HG02973 (cell line): ENCODE results near the gene PLA2G2C.

Experiments used
- ATAC-seq: cut with Tn5 transposase; IDR thresholded peaks from one replicate; pipeline ENCODE4 v1.9.1; 2021; ENCODE audit warnings: moderate library complexity; ENCODE audit not compliant: unreplicated experiment

Gene PLA2G2C

GRCh38 chr1:20184997-20185833, 1.1 kb downstream of the PLA2G2C start:
- ATAC-seq, result no peak

- ATAC-seq, result no peak
Measured at GRCh38 chr1:20184481-20184900, 1.8 kb downstream of the PLA2G2C start.

- ATAC-seq, result no peak
Measured at GRCh38 chr1:20183616-20184271, 2.6 kb downstream of the PLA2G2C start.

DNA sequence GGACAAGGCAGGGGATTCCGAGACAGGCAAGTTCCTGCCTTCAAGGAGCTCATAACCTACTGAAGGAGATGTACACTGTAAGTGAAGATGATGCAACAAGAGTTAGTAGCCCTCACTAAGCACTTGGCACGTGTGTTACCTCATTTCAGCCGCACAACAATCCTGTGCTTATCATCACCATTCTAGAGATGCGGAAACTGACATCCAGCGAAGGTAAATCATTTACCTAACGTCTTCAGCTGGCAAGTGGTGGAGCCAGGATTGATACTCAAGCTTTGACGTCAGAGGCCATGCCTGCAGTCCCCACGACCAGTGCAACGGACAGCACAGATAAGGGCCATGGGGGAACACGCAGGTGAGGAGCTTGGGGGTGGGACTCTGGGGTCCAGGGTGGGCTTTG, 3.3 kb downstream of the PLA2G2C start:
- ATAC-seq, result no peak

DNA sequence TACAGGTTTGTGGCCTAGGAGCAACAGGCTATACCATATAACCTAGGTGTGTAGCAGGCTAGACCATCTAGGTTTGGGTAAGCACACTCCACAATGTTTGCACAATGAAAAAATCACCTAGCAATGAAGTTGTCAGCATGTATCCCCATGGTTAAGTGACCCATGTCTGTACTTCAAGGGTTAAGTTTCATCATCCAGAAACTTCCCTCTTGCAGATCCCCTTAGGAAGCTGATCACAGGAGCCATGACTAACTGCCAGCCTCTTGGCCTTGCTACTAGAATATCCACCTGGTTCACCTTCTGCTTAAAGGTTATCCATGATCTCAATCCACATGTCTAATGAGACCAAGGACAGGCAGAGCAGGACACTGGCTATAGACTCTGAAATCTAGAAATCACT, 3.9 kb downstream of the PLA2G2C start:
- no peak for ATAC-seq

DNA sequence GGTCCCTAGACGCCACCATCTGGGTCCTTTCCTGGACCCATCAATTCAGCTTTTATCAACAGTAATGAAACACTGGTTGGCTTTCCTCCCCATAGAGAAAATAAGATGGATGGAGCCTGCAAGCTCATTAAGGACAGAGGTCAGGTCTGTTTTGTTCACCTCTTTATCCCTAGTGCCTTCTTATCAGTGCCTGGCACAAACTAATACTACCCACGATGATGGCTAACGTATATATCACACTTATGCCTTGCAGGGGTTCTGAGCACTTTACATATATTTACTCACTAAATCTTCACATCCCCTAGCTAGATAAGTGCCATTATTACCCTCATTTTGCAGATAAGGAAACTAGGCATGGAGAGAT, 5.5 kb downstream of the PLA2G2C start:
- ATAC-seq, result no peak

GRCh38 chr1:20180129-20180843, 6.0 kb downstream of the PLA2G2C start:
- no peak for ATAC-seq

- no peak for ATAC-seq
Measured at GRCh38 chr1:20179371-20180128, 6.8 kb downstream of the PLA2G2C start.

- ATAC-seq, result no peak
Measured at GRCh38 chr1:20178634-20179370, 7.5 kb downstream of the PLA2G2C start.

- no peak for ATAC-seq
Measured at GRCh38 chr1:20174937-20175666, 11.2 kb downstream of the PLA2G2C start.

GRCh38 chr1:20172033-20172590, 14.2 kb downstream of the PLA2G2C start:
- no peak for ATAC-seq

GRCh38 chr1:20169932-20170331, 16.4 kb downstream of the PLA2G2C start:
- no peak for ATAC-seq

- ATAC-seq, result no peak
Measured at GRCh38 chr1:20168564-20169491, 17.5 kb downstream of the PLA2G2C start.

- no peak for ATAC-seq
Measured at GRCh38 chr1:20167126-20167525, 19.2 kb downstream of the PLA2G2C start.

DNA sequence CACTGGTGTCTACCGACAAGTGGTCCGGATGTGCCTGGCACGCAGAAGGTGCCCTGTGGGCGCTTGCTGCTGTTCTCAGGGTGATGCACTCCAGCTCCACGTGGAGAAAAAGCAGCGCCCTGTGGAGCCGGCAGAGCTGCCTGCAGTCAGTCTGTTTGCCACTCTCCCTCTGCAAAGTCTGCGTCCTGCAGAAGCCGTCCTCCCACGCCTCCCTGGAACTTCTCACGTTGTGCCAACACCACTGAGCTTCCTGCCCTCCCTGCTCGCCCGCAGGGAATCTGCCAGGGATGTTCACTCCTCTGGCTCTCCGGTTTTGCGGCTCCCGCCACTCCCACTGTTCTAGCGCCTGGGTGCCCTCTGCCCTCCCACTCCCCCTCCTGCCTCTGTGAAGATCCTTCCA, 20.3 kb downstream of the PLA2G2C start:
- no peak for ATAC-seq

- ATAC-seq, result no peak
Measured at GRCh38 chr1:20165522-20165951, 20.8 kb downstream of the PLA2G2C start.

GRCh38 chr1:20164694-20165202, 21.6 kb downstream of the PLA2G2C start:
- ATAC-seq, result no peak

- no peak for ATAC-seq
Measured at GRCh38 chr1:20160034-20160433, 26.3 kb downstream of the PLA2G2C start.
